Measurements from ENCODE around the gene NLRX1.

The NLRX1 gene

DNA sequence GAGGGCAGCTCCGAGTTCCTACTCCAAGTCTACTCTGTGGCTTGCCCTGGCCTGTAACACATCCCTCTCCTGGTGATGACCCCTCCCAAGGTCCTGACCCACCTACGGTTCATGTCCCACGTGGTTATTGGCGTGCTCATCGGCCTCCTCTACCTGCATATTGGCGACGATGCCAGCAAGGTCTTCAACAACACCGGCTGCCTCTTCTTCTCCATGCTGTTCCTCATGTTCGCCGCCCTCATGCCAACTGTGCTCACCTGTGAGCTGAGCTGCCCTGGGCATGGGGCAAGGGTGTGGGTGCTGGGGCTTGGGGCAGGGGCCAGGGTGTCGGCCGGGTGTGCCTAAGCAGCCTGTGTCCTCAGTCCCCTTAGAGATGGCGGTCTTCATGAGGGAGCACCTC, 10.1 kb upstream of the NLRX1 start:
- no peak for TF ChIP-seq YY1 (IDR thresholded peaks at IDR 0.05; ENCODE audit: low read depth)
- no peak for TF ChIP-seq EP300 (IDR thresholded peaks at IDR 0.05; ENCODE audit: borderline replicate concordance)
- TF ChIP-seq RAD21 (IDR thresholded peaks at IDR 0.05; ENCODE audit: low read depth) = no peak
- TF ChIP-seq CEBPB (IDR thresholded peaks at IDR 0.05) = no peak
- no peak for TF ChIP-seq NFIC (IDR thresholded peaks at IDR 0.05)
- TF ChIP-seq, protein P1, sequence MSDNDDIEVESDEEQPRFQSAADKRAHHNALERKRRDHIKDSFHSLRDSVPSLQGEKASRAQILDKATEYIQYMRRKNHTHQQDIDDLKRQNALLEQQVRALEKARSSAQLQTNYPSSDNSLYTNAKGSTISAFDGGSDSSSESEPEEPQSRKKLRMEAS (IDR thresholded peaks at IDR 0.05) = no peak
- TF ChIP-seq TAF1 (IDR thresholded peaks at IDR 0.05; ENCODE audit: low read depth) = no peak
- no peak for TF ChIP-seq CREB1 (IDR thresholded peaks at IDR 0.05; ENCODE audit: low read depth)
- TF ChIP-seq, protein P2, sequence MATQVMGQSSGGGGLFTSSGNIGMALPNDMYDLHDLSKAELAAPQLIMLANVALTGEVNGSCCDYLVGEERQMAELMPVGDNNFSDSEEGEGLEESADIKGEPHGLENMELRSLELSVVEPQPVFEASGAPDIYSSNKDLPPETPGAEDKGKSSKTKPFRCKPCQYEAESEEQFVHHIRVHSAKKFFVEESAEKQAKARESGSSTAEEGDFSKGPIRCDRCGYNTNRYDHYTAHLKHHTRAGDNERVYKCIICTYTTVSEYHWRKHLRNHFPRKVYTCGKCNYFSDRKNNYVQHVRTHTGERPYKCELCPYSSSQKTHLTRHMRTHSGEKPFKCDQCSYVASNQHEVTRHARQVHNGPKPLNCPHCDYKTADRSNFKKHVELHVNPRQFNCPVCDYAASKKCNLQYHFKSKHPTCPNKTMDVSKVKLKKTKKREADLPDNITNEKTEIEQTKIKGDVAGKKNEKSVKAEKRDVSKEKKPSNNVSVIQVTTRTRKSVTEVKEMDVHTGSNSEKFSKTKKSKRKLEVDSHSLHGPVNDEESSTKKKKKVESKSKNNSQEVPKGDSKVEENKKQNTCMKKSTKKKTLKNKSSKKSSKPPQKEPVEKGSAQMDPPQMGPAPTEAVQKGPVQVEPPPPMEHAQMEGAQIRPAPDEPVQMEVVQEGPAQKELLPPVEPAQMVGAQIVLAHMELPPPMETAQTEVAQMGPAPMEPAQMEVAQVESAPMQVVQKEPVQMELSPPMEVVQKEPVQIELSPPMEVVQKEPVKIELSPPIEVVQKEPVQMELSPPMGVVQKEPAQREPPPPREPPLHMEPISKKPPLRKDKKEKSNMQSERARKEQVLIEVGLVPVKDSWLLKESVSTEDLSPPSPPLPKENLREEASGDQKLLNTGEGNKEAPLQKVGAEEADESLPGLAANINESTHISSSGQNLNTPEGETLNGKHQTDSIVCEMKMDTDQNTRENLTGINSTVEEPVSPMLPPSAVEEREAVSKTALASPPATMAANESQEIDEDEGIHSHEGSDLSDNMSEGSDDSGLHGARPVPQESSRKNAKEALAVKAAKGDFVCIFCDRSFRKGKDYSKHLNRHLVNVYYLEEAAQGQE (IDR thresholded peaks at IDR 0.05; ENCODE audit: low read depth) = no peak

DNA sequence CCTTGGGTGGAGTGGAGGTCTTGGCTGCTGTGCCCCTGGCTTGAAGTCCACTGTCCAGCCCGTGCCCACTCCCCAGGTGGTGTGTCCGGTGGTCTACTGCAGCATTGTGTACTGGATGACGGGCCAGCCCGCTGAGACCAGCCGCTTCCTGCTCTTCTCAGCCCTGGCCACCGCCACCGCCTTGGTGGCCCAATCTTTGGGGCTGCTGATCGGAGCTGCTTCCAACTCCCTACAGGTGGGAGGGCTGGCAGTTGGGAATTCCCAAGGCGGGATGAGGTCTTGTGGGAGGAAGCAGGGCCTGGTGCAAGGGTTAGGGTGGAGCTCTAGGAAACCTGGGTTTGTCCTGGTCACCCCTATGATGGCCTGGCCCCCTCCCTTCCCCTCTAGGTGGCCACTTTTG, 8.4 kb upstream of the NLRX1 start:
- TF ChIP-seq, protein P2 (IDR thresholded peaks at IDR 0.05; ENCODE audit: low read depth) = no peak
- no peak for TF ChIP-seq NFIC (IDR thresholded peaks at IDR 0.05)
- no peak for TF ChIP-seq CREB1 (IDR thresholded peaks at IDR 0.05; ENCODE audit: low read depth)
- TF ChIP-seq EP300 (IDR thresholded peaks at IDR 0.05; ENCODE audit: borderline replicate concordance) = no peak
- TF ChIP-seq TCF12 (IDR thresholded peaks at IDR 0.05; ENCODE audit: low read depth) = no peak
- TF ChIP-seq, protein P1 (IDR thresholded peaks at IDR 0.05) = no peak
- TF ChIP-seq ZBTB7A (IDR thresholded peaks at IDR 0.05; ENCODE audit: low read depth) = no peak
- no peak for TF ChIP-seq TAF1 (IDR thresholded peaks at IDR 0.05; ENCODE audit: low read depth)
- no peak for TF ChIP-seq TEAD4 (IDR thresholded peaks at IDR 0.05)
- no peak for TF ChIP-seq EGR1 (IDR thresholded peaks at IDR 0.05)
- TF ChIP-seq RAD21 (IDR thresholded peaks at IDR 0.05; ENCODE audit: low read depth) = no peak

DNA sequence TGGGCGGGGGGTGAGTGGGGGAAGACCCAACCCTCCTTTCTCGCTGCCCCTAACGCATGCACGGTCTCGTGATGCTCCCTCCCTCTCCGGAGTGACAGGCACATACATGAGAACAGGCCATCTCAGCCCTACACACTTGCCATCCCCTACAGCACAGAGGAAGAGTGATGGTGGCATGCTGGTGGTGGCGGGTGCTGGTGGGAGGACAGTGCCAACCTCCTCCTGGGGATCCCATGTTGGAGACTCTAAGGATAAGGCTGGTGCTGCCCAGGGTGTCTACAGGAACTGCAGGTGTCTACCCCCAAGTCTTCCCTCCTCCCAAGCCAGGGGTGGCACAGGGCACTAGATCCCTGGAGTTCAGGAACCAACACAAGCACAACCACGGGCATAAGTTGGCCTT, 6.7 kb upstream of the NLRX1 start:
- TF ChIP-seq CEBPB (IDR thresholded peaks at IDR 0.05) = no peak
- TF ChIP-seq, protein P3, sequence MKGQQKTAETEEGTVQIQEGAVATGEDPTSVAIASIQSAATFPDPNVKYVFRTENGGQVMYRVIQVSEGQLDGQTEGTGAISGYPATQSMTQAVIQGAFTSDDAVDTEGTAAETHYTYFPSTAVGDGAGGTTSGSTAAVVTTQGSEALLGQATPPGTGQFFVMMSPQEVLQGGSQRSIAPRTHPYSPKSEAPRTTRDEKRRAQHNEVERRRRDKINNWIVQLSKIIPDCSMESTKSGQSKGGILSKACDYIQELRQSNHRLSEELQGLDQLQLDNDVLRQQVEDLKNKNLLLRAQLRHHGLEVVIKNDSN (IDR thresholded peaks at IDR 0.05) = no peak
- TF ChIP-seq RAD21 (IDR thresholded peaks at IDR 0.05; ENCODE audit: low read depth) = no peak
- TF ChIP-seq TCF12 (IDR thresholded peaks at IDR 0.05; ENCODE audit: low read depth) = no peak
- TF ChIP-seq TAF1 (IDR thresholded peaks at IDR 0.05; ENCODE audit: low read depth) = no peak
- no peak for TF ChIP-seq NFIC (IDR thresholded peaks at IDR 0.05)
- no peak for TF ChIP-seq YY1 (IDR thresholded peaks at IDR 0.05; ENCODE audit: low read depth)
- TF ChIP-seq, protein P2 (IDR thresholded peaks at IDR 0.05; ENCODE audit: low read depth) = no peak
- TF ChIP-seq EP300 (IDR thresholded peaks at IDR 0.05; ENCODE audit: borderline replicate concordance) = no peak
- TF ChIP-seq ZBTB7A (IDR thresholded peaks at IDR 0.05; ENCODE audit: low read depth) = no peak
- TF ChIP-seq, protein P1 (IDR thresholded peaks at IDR 0.05) = no peak
- no peak for TF ChIP-seq CREB1 (IDR thresholded peaks at IDR 0.05; ENCODE audit: low read depth)
- no peak for TF ChIP-seq EGR1 (IDR thresholded peaks at IDR 0.05)
- TF ChIP-seq FOXM1 (IDR thresholded peaks at IDR 0.05; ENCODE audit: borderline replicate concordance, low read depth) = no peak
- no peak for TF ChIP-seq TEAD4 (IDR thresholded peaks at IDR 0.05)

DNA sequence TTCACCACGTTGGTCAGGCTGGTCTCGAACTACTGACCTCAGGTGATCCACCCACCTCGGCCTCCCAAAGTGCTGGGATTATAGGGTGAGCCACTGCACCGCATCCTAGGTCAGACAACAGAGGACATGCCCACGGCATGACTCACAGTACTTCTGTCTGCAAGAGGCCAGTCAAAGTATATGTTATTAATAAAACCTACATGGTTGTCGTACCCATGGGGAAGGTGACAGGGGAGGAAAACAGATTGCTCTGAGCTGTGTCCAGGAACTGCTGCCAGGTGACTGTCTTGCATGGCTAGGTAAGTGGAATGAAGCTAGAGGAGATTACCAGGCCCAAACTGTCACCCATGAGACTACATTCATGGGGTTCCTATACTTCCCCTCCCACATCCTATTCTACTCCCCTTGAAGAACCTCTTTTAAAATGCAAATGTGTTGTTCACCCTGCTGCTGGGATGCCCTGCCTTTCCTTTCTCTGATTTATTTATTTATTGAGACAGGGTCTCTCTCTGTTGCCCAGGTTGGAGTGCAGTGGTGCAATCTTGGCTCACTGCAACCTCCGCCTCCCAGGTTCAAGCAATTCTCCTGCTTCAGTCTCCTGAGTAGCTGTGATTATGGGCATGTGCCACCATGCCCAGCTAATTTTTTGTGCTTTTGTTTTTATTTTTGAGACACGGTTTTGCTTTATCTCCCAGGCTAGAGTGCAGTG, 2.0 kb upstream of the NLRX1 start:
- peak; percentile 89; the same call in 1 of the 2 replicates for TF ChIP-seq TEAD4 (IDR thresholded peaks at IDR 0.05)
- TF ChIP-seq CEBPB (IDR thresholded peaks at IDR 0.05) = no peak
- no peak for TF ChIP-seq CREB1 (IDR thresholded peaks at IDR 0.05; ENCODE audit: low read depth)
- TF ChIP-seq FOXM1 (IDR thresholded peaks at IDR 0.05; ENCODE audit: borderline replicate concordance, low read depth) = peak; percentile 26; the same call in 1 of the 2 replicates
- TF ChIP-seq, protein P3 (IDR thresholded peaks at IDR 0.05) = no peak
- no peak for TF ChIP-seq ZBTB7A (IDR thresholded peaks at IDR 0.05; ENCODE audit: low read depth)
- 0 out of 2 replicates have a peak, but pooled peaks have one; percentile 39 for TF ChIP-seq YY1 (IDR thresholded peaks at IDR 0.05; ENCODE audit: low read depth)
- no peak for TF ChIP-seq TAF1 (IDR thresholded peaks at IDR 0.05; ENCODE audit: low read depth)
- 0 out of 2 replicates have a peak, but pooled peaks have one; percentile 26 for TF ChIP-seq EGR1 (IDR thresholded peaks at IDR 0.05)
- peak; percentile 94 for TF ChIP-seq NFIC (IDR thresholded peaks at IDR 0.05)
- TF ChIP-seq EP300 (IDR thresholded peaks at IDR 0.05; ENCODE audit: borderline replicate concordance) = peak; percentile 88
- TF ChIP-seq, protein P2 (IDR thresholded peaks at IDR 0.05; ENCODE audit: low read depth) = no peak
- TF ChIP-seq, protein P1 (IDR thresholded peaks at IDR 0.05) = peak; percentile 45
- TF ChIP-seq TCF12 (IDR thresholded peaks at IDR 0.05; ENCODE audit: low read depth) = peak; percentile 82; the same call in 1 of the 2 replicates
- 0 out of 2 replicates have a peak, but pooled peaks have one; percentile 4 for TF ChIP-seq RAD21 (IDR thresholded peaks at IDR 0.05; ENCODE audit: low read depth)

All from Ishikawa (cell line).